GM18511 (cell line): ENCODE results near the gene TMEM134.

Experiments
- ATAC-seq: cut with Tn5 transposase; IDR thresholded peaks from one replicate; pipeline ENCODE4 v1.9.1; 2021; ENCODE audit warnings: mild to moderate bottlenecking, moderate library complexity; ENCODE audit not compliant: unreplicated experiment

Gene TMEM134

DNA sequence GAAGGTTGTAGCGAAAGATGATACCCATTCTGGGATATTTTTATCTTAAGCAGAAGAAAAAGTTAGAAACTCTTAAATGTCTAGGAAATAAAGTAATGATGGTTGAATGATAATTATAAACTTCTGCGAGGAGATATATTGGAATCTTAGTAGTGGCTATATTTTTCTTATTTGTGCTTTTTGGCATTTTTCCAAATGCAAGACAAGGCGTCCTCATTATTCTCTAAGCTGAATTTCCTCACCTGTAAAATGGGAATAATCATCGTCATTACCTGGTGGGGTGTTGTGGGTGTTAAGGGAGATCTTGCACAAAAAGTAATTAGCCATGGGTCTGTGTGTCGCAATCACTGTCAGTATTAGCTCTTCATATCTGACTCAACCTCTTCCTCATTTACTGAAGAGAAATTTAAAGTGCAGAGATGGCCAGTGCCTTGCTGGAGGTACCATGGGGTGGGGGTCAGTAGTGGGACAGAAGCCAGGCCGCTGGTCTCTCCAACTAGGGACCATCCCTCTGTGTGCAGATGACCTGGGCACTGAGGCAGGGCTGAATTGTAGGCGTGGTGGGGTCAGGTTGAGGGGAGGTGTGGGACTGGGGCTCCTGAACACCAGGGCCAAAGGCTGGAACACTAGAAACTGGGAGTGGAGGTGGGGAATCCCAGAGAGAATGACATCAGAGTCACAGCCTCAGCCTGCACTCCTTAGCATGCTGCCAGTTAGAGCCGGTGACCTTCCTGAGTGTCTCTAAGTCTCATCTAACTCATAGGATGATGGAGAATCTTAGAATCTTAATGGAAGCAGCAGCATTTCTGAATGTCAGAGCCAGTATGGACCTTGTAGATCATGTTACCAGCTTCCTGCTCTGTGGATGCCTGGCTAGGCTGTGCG is 32.0 kb upstream of the TMEM134 start:
- no peak for ATAC-seq

DNA sequence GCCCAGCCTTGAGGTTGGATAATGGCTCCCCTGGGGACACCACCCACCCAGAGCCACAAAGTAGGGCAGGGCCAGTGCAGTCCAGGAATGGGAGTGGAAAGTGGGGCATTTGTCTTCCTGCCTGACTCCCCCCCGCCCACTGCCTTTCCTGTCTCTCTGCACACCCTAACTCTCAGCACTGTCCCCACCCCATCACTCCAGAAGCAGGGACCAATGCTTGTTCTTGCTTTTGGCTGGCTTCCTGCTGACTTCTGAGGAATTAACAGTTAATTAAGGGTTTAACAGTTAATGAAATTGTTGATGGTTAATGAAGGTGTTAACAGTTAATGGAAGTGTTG is 31.4 kb upstream of the TMEM134 start:
- no peak for ATAC-seq

DNA sequence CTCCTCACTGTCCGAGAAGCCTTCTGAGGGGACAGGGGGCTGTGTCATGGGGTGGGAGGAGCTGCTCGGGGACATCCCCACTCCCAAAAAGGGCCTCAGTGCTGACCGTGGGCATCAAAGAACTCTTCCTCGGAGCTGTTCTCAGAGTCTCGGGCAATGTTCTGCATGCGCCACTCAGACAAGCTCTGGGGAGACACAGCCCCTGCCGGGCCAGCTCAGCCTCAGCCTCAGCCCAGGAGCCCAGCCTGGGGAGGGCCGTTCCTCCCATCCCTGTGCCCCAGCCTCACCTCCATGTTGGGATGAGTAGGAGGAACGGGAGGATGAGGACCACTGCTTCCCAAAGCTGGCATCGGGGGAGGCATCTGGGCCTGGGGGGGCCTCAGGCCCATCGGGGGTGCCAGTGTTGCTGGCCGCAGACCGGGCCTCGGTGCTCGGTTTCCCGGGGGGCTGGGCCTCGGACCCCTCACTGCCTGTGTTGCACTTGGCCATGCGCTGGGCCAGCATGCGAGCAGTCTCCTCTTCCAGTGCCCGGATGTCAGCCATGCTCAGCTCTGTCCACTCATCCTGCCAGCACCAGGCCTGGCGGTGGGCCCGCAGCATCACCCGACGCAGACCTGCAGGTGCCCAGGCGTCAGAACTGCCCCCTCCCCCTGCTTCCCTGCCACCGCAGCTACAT is 30.9 kb upstream of the TMEM134 start:
- ATAC-seq, result no peak

DNA sequence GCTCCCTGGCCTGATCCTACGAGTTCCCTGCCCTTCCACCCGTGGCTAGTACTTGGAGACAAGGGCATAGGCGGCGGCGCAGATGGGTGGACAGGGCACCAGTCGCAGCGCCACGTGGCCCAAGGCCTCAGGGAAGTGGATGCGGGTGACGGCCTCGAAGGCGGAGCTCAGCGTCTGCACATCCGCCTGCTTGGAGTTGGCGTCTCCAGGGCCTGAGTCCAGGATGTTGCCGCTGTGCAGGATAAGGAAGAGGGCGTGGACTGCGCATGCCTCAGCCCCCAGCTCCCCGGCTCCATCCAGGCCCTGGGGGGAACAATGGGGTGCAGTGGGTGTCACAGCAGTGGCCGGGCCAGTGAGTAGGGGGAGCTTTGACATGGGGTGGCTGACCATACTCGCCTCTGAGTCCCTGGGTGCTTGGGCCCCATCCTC is 29.5 kb upstream of the TMEM134 start:
- no peak for ATAC-seq

DNA sequence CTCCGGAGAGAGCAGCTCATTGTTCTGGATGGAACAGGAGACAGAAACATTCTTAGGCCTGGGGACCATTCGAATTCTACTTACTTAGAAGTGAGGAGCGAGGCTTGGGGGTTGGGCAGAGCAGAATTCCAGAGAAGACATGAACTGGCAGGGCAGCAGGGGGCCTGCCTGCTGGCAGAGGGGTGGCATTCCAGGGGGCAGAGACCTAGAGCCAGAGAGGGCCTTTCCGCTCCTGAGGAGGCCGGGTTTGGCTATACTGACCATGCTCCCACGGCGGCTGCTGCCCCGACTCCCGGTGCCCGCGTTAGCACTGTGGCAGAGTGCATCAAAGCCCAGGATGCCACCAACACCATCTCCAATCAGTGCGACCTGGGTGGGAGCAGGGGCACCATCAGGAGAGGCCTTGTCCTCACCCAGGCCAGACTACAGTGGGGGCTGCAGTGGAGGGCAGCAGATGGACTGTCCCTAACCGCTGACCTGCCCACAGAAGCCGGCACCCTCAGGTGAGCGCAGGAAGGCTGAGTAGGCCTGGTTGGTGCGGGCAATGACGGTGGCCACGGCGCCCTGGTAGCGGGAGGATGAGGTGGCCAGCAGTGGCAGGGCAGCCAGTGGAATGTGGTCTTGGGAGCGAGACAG is 28.7 kb upstream of the TMEM134 start:
- ATAC-seq, result no peak

DNA sequence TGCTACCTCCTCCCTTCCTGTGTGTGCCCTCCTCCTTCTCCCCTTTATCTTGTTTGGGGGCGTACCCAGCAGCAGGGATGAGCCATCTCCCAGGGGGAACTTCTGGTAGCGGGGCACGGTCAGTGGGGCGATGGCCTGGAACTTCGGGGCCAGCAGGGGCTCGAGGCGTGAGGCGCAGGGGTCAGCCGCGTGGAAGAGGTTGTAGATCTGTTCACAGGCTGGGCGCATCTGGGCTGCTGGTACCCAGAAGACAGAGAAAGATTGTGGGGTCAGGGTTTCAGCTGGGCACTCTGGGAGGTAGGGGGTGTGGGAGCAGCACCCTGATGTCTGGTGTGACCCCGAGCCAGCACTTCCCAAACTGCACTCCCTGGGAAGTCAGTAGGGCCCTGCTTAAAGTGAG is 27.1 kb upstream of the TMEM134 start:
- ATAC-seq, result no peak

DNA sequence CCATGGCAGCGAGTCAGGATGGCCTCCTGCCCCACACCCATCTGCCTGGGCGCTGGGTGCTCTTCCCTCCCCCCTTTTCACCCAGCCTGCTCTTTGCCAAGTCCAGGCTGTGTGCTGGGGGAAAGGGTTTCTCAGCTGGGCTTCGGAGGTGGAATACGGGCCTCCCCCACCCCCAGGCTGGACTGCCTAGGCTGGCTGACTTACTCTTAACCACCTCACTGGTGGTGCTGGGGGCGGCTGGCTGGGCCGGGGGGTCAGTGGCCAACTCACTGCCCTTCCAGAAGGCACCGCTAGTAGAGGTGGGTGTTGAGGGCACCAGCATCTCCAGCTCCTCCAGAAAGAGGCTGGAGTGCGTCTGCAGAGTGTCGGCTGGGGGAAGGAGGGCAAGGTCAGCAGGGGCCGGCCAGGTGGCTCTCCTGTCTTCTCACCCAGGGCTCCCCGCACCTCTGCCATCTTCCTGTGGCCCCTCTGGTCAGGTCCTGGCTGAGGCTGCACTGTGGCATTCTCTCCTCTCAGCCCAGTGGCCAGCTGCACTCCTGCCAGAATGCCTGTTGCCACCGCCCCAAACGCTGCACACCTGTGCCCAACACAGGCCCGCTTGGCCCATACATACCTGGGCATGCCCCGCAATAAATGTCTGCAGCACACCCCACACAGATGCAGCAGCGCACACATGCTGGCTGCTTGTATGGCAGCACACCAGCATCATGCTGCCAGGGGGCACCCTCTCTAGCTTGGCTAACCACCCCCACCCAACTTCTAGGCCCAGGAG is 26.4 kb upstream of the TMEM134 start:
- no peak for ATAC-seq

DNA sequence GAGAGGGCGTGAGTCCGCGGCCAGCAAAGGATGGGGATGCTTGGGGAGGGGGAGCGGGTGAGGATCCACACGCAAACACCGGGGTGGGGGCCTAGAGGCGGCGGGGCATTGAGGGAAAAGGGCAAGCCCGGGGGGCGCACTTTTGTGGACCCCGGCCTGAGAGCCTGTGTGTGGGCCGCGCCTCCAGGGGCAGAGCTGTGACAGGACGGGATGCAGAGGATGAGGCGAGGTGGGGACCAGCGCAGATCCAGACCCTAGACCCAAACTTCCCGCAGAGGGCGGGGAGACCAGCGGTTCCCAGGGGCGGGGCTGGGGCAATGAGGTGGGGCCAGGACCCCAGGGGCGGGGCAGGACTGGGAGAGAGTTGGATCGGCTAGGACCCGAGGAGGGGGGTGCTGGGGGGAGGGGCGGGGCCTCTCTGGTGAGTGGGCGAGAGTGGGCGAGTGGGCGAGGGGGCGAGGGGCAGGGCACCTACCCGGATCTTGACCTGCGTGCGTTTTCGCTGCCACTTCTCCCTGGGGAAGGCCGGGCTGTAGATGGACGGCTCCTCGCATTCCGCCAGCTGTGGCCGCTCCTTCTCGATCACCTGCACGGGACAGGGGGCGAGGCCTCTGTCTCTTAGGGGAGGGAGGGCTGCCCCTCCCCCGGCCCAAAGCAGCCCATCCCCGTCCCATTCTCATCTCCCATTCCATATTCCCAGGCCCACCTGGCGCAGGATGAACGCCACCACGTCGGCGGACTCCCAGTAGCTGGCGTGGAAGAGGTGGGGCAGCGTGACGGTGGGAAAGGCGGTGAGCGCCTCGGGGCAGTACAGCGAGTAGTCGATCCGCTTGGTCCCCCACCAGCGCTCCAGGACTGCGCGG is 25.6 kb upstream of the TMEM134 start:
- no peak for ATAC-seq

DNA sequence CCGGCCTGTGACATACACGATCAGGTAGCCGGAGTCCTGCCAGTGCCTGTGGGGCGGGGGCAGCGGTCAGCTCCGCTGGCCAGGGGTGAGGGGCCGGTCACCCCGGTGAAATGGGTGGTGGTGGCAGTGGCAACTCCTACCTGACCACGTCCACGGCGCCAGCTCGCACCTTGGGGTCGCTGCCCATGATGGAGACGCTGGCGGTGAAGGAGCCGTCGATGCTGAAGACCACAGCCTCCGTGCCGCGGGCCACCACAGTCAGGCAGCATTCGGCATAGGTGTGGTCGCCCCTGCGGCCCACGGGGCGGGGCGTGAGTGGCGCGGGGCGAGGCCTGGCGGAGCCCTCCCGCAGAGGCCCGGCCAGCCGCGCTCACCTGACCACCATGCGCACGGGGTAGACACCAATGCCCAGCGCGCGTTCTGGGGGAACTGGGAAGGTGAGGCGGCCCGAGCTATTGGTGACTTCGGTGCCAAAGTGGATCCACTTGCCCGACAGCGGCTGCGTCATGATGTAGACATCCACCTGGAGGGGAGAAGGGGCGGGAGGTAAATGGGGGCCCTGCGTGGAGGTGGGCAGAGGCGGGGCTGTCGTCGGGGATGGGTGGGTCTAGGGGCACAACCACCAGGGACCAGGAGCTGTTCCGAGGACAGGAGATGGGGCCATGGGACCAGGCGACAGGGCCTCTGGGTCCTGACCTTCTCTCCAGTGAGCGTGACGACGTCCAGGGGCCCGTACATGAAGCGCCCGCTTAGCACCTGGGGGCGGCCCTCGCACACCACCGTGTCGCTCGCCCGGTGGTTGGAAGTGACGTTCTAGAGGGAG is 24.7 kb upstream of the TMEM134 start:
- no peak for ATAC-seq

DNA sequence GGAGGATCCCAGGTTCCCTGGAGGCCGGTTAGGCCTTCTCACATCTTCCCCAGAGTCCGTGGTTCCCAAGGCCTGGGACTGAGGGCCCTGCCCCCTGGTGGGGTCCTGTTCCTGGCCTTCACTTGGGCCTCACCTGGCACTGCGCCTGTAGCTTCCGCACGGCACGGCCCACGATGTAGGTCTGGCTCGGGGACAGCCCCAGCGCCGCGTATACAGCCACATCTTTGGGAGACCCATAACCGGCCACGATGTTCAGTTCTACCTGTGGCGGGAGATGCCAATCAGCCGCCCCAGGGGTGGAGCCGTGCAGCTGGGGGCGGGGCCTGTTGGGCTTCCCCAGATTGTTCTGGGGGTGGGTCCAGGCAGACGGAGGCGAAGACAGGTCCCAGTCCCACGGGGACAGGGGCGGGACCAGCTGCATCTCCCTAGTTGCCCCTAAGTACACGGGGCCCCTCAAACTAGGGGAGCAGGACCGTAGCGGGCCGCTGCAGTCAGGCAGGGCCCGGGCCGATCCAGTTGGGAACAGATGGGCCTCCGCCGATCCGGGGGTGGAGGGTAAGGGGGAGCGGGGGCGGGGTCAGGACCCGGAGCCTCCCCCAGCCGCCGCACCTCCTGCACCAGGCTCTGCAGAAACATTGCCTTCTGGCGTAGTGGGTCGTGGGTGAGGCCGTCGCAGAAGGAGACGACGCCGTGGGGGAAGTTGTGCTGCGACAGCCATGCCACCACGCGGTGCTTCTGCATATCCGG is 23.9 kb upstream of the TMEM134 start:
- no peak for ATAC-seq

DNA sequence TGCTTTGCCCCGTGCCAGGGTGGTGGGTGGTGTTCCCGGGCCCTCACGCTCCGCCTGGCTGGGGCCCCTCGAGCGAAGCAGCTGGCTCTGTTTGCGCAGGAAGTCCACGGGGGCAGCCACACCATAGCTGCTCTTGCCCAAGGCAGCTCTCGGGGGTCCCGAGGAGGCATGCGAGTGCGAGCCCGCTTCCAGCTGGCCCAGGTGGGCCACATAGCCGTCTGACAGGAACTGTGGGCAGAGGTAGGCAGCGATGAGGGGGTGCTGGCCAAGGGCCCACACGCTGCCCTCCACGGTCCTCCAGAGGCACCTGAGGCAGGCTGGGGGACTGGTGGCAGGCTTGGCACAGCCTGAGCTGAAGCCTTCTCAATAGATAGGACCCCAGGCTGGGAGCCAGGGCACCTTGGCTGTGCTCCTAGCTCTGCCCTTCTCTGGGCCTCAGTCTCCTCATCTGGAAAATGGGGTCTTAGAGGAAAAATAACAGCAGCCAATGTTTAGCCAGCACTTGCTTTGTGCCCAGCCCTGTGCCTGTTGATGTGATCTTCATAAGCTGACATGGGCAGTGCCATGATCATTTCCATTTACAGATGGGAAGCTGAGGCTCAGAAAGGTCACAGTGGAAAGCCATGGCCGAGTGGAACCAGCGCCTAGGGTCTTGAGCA is 23.1 kb upstream of the TMEM134 start:
- no peak for ATAC-seq

DNA sequence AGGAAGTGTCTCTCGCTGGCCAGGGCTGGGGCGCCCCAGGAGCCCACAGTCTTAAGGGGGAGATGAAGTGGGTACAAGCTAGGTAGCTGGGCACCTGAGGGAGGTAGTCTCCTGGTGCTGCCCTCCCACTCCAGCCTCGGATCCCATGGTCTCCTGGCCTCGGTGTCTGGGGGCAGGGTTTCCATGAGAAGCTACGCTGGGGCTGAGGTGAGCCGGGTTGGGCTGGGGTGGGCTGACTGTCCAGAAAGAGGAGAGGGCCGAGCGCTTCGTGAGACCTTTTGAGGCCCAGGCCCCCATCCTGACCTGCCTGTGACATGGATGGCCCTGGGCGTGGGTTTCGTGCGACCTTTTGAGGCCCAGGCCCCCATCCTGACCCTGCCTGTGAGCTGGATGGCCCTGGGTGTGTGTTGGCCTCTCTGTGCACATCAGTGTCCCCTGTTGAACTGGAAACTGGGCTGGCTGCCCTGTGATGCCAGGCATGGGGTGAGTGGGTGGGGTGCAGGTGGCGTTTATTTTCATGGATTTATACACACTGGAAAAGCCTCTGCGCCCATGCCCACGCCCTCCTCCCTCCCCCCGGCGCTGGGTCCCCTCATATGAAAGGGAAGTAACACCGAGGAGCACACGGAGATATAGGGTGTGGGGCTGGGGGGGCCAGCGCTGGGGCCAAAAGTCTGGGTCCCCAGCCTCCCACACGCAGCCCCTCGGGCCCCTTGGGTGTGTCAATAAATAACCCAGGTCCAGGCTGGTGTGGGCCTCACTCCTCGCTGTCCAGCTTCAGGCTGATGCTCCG is 22.4 kb upstream of the TMEM134 start:
- no peak for ATAC-seq

DNA sequence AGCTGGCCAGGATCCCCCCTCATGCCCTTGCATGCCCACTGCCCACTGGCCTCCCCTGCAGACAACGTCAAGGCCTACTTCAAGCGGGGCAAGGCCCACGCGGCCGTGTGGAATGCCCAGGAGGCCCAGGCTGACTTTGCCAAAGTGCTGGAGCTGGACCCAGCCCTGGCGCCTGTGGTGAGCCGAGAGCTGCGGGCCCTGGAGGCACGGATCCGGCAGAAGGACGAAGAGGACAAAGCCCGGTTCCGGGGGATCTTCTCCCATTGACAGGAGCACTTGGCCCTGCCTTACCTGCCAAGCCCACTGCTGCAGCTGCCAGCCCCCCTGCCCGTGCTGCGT is 21.6 kb upstream of the TMEM134 start:
- no peak for ATAC-seq

DNA sequence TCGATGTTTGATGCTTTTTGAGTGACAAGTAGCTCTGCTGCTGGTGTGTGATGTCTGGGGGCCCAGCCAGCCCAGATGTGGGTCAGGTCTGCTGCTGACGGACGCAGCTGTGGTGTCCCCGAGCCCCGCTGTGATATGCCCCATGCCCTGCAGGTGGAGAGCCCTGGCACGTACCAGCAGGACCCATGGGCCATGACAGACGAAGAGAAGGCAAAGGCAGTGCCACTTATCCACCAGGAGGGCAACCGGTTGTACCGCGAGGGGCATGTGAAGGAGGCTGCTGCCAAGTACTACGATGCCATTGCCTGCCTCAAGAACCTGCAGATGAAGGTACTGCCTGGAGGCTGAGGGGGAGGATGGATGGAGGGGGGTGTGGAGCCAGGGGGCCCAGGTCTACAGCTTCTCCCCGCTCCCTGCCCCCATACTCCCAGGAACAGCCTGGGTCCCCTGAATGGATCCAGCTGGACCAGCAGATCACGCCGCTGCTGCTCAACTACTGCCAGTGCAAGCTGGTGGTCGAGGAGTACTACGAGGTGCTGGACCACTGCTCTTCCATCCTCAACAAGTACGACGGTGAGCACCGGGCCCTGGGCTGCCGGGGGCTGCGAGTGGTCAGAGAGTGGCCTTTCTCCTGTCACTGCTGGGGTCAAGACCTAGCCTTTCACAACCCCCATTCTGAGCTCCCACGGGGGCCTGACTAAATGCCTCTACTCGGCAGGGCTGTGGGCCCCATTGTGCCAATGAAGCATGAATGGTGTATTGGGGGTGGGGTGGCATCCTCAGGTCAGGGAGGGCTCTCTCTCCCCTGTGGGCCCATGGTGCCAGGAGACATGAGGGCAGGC is 21.1 kb upstream of the TMEM134 start:
- ATAC-seq, result no peak

DNA sequence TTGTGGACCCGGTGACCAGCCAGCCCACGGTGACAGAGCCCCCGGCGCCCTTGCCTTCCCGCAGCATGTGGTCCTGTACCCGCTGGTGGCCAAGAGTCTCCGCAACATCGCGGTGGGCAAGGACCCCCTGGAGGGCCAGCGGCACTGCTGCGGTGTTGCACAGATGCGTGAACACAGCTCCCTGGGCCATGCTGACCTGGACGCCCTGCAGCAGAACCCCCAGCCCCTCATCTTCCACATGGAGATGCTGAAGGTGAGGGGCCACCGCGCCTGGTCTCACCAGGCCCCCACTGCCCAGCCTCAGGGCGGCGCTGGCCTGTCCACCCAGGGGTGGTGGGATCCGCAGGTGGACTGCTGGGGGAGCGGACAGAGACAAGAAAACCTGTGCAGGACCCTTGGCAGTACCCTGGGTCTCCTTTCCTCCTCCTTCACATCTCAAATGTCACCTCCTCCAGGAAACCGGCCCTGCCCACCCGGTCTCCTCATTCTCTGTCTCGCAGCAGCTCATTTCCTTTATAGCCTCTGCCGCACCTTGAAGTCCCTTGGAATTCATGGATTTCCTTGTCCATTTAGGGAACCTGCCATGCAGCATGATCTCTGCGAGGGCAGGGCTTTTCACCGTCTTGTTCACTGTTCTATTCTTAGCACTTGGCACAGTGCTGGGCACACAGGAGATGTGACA is 20.3 kb upstream of the TMEM134 start:
- no peak for ATAC-seq
